ENCODE measurements around the gene TIMM17B.

- TF ChIP-seq CTCF (IDR thresholded peaks at IDR 0.05) = no peak
- TF ChIP-seq POLR2A (IDR thresholded peaks at IDR 0.05) = no peak
These were observed 22.6 kb upstream of the TIMM17B start for GRCh38 chrX:48919947-48920717.

Data from Peyer's patch (tissue), 4 donors.